ENCODE measurements around the gene PUM1.
"Not testable (repeated sequence)": the region's sequence is repeated elsewhere in the genome, so short reads cannot be mapped to it uniquely, and the experiment has no call there.

Gene PUM1

GRCh38 chr1:31062867-31063380 is 2.6 kb downstream of the PUM1 start:
- no peak for DNase-seq

- not testable (repeated sequence) for DNase-seq
Measured at GRCh38 chr1:31062162-31062866, 3.2 kb downstream of the PUM1 start.

- DNase-seq: no peak
Measured at GRCh38 chr1:31058012-31058411, 7.5 kb downstream of the PUM1 start.

DNA sequence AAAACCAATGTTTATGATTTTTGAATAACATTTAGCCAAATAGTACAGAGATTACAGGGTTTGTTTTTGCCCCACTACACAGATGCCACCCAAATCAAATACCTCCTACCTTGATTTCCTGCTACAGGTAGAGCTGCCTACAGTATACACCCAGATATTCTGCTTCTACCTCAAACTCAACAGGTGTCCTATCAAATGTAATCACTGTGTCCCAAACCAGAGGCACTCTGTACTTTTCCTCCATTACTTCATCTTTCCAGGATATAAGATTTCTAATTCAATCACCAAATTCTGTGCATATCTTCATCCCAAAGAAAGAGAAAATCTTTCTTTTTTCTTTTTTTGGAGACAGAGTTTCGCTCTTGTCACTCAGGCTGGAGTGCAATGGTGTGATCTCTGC is 9.6 kb downstream of the PUM1 start:
- no peak for DNase-seq

DNA sequence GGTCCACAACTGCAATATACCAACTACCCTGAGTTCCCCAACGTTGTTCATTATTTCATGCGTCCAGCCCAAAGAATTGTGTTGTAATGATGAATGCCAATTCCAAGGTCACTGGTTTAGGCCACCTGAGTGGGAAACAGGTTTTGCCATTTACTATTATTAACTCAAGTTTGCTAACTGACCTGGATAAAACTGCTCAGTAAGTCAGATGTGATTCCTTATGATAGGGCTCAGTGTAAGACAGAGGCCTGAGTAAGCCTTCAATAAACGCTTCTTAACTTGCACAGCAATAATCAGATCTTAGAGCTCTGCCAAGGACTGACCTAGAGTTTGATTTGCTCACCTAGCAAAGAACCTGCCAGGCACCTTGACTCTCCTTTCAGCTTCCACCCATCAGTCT is 10.0 kb downstream of the PUM1 start:
- no peak for DNase-seq

GRCh38 chr1:31054958-31055481 is 10.5 kb downstream of the PUM1 start:
- no peak for DNase-seq

DNA sequence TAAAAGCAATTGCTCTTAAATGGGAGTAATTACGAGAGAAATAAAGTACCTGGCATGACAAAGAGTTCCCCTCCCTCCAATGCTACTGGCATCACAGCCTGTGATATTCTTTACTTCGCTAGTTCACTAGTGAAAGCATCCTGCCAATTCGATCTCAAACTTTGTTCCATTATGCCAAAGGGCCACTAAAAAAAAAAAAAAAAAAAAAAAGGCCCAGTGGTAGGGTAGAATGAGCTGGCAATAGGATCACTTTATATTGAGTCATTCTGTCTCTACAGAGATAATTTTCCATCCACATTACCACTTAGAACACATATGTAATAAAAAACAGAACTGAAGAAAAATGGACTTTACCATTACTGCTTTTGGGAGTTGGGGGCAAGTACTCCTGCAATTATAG is 11.2 kb downstream of the PUM1 start:
- no peak for DNase-seq

- not testable (repeated sequence) for DNase-seq
Measured at GRCh38 chr1:31052613-31053012, 12.9 kb downstream of the PUM1 start.

- DNase-seq: no peak
Measured at GRCh38 chr1:31051611-31052010, 13.9 kb downstream of the PUM1 start.

DNA sequence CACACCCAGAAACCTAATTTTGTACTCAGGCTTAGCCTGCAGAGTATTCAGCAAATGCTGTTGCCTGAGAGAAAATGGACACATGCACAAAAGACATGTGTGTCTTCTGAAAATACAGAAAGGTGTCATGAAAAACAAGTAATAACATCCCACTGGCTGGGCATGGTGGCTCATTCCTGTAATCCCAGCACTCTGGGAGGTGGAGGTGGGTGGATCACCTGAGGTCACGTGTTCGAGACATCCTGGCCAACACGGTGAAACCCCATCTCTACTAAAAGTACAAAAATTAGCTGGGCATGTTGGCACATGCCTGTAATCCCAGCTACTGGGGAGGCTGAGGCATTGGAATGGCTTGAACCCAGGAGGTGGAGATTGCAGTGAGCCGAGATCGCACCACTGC is 18.0 kb downstream of the PUM1 start:
- not testable (repeated sequence) for DNase-seq

- no peak for DNase-seq
Measured at GRCh38 chr1:31043631-31044030, 21.9 kb downstream of the PUM1 start.

GRCh38 chr1:31042656-31043055 is 22.9 kb downstream of the PUM1 start:
- DNase-seq: no peak

DNA sequence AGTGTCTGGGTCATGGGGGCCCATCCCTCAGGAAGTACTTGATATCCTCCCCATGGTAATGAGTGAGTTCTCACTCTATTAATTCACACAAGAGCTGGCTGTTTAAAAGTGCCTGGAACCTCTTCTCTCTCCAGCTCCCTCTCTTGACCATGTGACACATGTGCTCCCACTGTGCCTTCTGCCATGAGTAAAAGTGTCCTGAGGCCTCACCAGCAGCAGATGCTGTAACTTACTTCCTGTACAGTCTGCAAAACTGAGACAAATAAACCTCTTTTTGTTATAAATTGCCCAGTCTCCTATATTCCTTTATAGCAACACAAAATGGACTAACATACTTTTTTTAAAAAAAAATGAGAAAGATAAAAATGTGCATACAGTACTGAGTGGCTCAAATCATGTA is 24.0 kb downstream of the PUM1 start:
- DNase-seq: no peak

DNA sequence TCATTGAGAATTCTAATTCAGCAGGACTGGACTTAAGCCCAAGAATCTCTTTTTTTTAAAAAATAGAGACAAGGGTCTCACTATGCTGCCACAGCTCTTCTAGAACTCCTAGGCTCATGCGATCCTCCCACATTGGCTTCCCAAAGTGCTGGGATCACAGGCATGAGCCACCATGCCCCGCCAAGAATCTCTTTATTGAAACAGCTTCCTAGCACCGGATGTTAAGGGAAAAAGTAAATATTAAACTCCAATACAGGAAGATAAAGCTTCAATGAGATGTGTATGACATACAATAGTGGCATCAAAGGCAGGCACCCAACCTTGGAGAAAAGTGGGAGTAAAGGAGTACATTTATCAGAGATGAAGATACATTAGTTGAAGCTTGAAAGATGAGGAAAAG is 25.5 kb downstream of the PUM1 start:
- DNase-seq: no peak

- DNase-seq: not testable (repeated sequence)
Measured at GRCh38 chr1:31038935-31039334, 26.6 kb downstream of the PUM1 start.

GRCh38 chr1:31038360-31038759 is 27.2 kb downstream of the PUM1 start:
- DNase-seq: no peak

DNA sequence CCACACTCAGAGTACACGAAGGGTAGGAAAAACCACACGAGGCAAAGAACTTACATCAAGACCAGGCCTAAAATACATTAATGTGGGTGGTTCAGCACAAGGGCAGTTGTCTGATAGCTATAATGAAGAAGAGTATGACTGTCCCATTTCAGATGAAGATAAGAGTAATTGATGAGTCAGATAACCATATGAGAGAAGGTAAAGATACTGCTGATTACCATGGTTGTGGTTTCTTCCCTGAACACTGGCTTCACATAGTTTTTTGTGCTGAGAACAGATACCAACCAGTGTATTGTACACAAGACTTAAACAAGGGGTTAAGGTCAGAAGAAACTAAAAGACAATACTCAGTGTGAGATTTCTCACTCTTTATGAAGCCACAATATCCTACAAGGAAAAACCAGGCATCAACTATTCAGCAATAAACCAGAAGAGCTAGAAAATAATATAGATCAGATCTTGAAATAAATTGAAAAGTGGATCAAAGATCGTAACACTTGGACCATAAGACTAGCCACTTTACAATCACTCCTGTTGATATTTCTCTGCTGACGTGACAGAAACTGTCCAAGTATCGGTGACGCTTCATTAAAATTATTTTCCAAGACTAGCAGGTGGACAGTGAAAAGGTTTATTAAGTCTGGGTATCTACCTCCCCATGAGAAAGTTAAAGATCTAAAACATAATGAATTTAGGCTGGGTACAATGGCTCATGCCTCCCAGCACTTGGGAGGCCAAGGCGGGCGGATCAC is 28.6 kb downstream of the PUM1 start:
- no peak for DNase-seq

DNA sequence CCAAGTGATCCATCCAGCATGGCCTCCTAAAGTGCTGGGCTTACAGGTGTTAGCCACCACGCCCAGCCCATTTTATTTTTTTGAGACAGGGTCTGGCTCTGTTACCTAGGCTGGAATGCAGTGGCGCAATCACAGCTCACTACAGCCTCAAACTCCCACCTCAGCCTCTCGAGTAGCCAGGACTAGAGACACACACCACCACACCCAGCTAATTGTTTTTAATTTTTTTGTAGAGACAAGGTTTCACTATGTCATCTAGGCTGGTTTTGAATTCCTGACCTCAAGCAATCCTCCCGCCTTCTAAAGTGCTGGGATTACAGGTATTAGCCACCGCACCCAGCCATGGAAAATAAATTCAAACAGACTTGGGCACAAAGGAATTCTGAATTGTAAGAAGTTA is 31.9 kb downstream of the PUM1 start:
- DNase-seq: no peak

GRCh38 chr1:31032266-31032665 is 33.3 kb downstream of the PUM1 start:
- no peak for DNase-seq

DNA sequence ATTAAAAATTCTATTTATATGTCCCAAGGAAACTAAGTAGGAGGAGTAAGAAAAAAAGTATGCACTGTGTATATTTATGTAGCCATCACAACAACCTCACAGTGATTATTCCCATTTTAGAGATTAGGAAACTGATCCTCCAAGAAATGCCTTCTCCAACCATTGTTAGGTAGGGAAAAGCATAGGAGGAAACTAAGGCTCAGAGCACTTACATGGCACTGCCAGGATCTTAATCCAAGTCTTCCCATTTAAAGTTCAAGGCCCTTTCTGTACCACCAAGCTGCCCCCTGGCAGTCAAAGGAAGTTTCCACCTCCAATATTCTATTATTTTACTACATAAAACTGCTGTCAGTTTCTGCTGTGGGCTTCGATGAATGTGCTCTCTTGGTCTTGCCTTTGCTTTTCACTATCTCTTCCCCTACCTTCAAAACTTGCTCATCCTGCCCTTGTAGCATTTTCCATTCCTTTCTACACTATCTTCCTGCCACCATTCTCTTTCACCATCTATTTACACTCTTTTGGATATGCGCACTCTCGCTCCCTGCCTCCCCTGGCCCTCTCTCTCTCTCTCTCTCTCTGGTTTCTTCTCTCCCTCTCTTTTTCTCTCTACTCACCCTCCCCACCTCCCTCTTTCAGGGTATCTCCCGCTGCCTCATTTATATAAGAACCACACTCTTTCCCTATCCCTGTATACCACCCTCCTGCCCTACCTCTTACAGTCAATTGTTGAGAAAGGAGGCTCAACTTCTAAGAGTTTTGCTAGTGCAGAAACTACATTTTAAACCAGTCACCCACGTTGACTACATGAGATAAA is 34.0 kb downstream of the PUM1 start:
- no peak for DNase-seq

- DNase-seq: no peak
Measured at GRCh38 chr1:31029026-31029425, 36.5 kb downstream of the PUM1 start.

DNA sequence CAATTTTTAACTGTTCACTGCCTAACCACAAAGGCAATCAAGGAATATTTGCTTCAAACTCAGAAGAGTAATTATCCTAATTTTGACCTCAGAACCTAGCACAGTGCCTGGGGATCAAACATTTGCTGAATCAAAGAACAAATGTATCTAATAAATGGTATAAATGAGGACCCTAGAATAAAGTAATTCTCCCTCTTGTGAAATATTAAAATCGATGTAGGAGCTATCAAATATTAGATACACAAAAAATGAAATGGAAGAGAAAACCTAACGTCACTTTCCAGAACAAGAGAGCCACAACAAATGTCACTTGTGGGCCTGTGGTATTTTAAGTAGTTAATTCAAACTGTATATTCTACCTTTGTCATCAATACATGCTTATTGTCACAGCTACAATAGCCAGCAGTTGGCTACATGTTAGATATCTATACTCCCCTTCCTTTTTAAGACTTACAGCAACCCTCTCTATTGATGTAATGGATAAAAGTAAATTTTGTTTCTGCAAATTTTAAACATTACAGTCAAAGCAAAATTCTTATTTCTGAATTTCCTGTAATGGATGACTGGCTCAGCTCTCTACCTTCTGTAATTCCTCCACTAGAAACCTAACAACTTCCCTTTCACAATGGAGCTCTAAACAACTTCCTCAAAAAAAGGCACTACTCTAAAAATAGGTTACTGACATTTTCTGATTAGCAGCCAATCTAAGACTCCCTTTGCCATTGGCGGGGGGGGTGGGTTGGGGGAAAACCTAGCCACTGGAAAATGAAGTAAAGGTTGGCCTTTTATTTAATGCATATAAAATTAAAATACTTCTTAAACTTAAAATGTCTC is 37.6 kb downstream of the PUM1 start:
- DNase-seq: no peak

Measured in NCI-H2081 treated with DMSO at 0.1 percent for 48 hours (cell line).